Heart left ventricle (tissue), 16 donors: ENCODE measurements around the gene MBP. TPM values are rescaled to one million over a fixed set of nuclear protein-coding genes. Genes with fewer than 3 reads are reported as not detected.

Experiments
- ATAC-seq, 4 donors: fragments of 200-7000 bp; cut with Tn5 transposase; one replicate each; pipeline ENCODE4 v1.9.1; 2020 to 2022; ENCODE audit warnings: moderate library complexity in 4 of 4, mild to moderate bottlenecking in 3 of 4, moderate number of reproducible peaks in 1 of 4
- DNase-seq, 5 donors: peaks; one replicate each; pipeline ENCODE4 v3.0.0-alpha.2; 2020
- H3K27ac ChIP-seq, 12 donors: fragments of 200-600 bp; sonication (generic) in 4 of 12; one replicate each; pipeline versions ENCODE4 v1.5.0 to v1.8.0; 2016 to 2022; ENCODE audit warnings: mild to moderate bottlenecking in 2 of 12
- H3K27me3 ChIP-seq, 9 donors: fragments of 200-600 bp; sonication (generic) in 2 of 9; one replicate each; pipeline versions ENCODE4 v1.5.1 to v1.8.0; 2016 to 2022; ENCODE audit warnings: mild to moderate bottlenecking in 3 of 9
- H3K36me3 ChIP-seq, 9 donors: fragments of 200-600 bp; sonication (generic) in 2 of 9; one replicate each; pipeline versions ENCODE4 v1.5.0 to v1.8.0; 2018 to 2022; ENCODE audit warnings: mild to moderate bottlenecking in 2 of 9
- H3K4me1 ChIP-seq, 12 donors: fragments of 200-600 bp; sonication (generic) in 4 of 12; one replicate each; pipeline versions ENCODE4 v1.5.0 to v1.8.0; 2016 to 2022; ENCODE audit warnings: mild to moderate bottlenecking in 3 of 12
- H3K4me3 ChIP-seq, 12 donors: fragments of 200-600 bp; sonication (generic) in 4 of 12; one replicate each; pipeline versions ENCODE4 v1.5.0 to v1.8.0; 2017 to 2022; ENCODE audit warnings: mild to moderate bottlenecking in 9 of 12, moderate library complexity in 4 of 12
- H3K9me3 ChIP-seq, 12 donors: fragments of 200-600 bp; sonication (generic) in 4 of 12; one replicate each; pipeline versions ENCODE4 v1.5.0 to v1.8.0; 2016 to 2022; ENCODE audit warnings: mild to moderate bottlenecking in 1 of 12
- POLR2A ChIP-seq, 2 donors: fragments of 450-650 bp; IDR thresholded peaks; one replicate each; pipeline ENCODE4 v1.6.1; 2017; ENCODE audit warnings: antibody characterized with exemption in 2 of 2, mild to moderate bottlenecking in 2 of 2, moderate library complexity in 2 of 2
- WGBS, 4 donors: extraction: QIAGEN DNeasy Blood & Tissue Kit in 2 of 4; methylation state at CpG; one replicate each; pipeline versions ENCODE4 v1.1.5 to v1.1.7; 2013 to 2018; 5-methylcytosine and 5-hydroxymethylcytosine counted together
- intact Hi-C, 10 donors: fragments of 100-400 bp; cut with DNase I; formaldehyde crosslinking; loops; one replicate each; pipeline versions ENCODE4 v1.11.1 to v1.14.2; 2022
- polyA plus RNA-seq, 2 donors: library from polyadenylated mRNA; stranded (reverse); fragments of 200-250 nt; gene quantifications; one replicate each; pipeline ENCODE4 v1.2.3, GENCODE V29; 2013
- total RNA-seq, 9 donors: library from RNA; depleted of rRNA in 2 of 9; stranded (reverse); fragments of >200 nt in 2 of 9; fragmentation: NEBNext Ultra II Directional in 3 of 9; extraction: Animal tissue kit (Norgen Biotek cat#: 25700) in 3 of 9; gene quantifications; one replicate each; pipeline versions ENCODE4 v1.1.0 to v1.2.4, GENCODE V29; 2016 to 2023
- TF ChIP-seq, protein P1 (sequence below), 12 donors: fragments of 200-600 bp; sonication (generic) in 4 of 12; IDR thresholded peaks; one replicate each; pipeline versions ENCODE4 v1.5.0 to v1.8.0; 2018 to 2022; ENCODE audit warnings: antibody characterized with exemption in 12 of 12, mild to moderate bottlenecking in 5 of 12
- donor health status: ischemic (EF 13 %, LVEDD 7.1; RV severe dilation, severe dysfunction).
- donor health status: healthy with polysubstance abuse.
- donor health status: DM: no; HTN: yes; CAD: no.
- donor health status: DM: no; HTN: no; CAD: no.
- donor health status: ischemic (EF 25% LVEDD 6.9; RV normal size, moderate dysfunction).
- donor health status: ischemic (EF 25% LVEDD 5.7; RV mildly dilated, moderate dysfunction).
- donor health status: healthy.
- donor health status: DM: yes; HTN: yes; CAD: no.
- donor health status: ischemic (EF 35%, LVEDD 5.7; RV mildly dilated, moderate dysfunction).
- donor health status: nonischemic (EF 11% LVEDD 7.7; RV severe dilation, severe dysfunction).
- donor health status: DM: yes; HTN: yes; CAD: no.
- donor health status: PGD.
- donor health status: ischemic (EF 29% LVEDD 5.4; RV normal size, mild dysfunction).
- donor health status: nonischemic (EF 23%, LVEDD 6.1; RV moderate dilation, normal function).

Gene MBP
- total and polyA plus RNA-seq, 11 donors = 7.7 to 93.0 (median 31.8) TPM

DNA sequence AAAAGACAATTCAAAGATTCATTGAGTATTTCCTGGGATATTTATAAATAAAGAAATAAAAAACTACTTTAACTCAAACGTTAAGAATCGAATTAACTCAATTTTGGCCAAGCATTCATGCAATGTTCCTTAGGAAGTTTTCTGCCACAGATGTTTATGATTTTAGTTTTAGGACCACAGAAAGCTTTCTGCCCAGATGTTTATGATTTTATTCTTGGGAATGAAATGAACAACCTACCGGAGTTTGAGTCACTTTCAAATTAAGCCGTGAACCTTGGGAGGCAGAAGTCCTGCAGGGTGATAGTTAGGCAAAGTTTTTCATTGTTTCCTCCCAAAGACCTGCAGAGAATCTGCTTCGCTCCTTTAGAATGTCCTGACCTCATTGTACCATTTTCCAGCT, 34.7 kb upstream of the MBP start:
- H3K27me3 ChIP-seq = peaks cover 0 to 17% (median 0%) of the 10 kb centered on the region in 9 donors
- no peaks in the 10 kb centered on the region for H3K36me3 ChIP-seq
- TF ChIP-seq, protein P1, sequence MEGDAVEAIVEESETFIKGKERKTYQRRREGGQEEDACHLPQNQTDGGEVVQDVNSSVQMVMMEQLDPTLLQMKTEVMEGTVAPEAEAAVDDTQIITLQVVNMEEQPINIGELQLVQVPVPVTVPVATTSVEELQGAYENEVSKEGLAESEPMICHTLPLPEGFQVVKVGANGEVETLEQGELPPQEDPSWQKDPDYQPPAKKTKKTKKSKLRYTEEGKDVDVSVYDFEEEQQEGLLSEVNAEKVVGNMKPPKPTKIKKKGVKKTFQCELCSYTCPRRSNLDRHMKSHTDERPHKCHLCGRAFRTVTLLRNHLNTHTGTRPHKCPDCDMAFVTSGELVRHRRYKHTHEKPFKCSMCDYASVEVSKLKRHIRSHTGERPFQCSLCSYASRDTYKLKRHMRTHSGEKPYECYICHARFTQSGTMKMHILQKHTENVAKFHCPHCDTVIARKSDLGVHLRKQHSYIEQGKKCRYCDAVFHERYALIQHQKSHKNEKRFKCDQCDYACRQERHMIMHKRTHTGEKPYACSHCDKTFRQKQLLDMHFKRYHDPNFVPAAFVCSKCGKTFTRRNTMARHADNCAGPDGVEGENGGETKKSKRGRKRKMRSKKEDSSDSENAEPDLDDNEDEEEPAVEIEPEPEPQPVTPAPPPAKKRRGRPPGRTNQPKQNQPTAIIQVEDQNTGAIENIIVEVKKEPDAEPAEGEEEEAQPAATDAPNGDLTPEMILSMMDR (IDR thresholded peaks at IDR 0.05) = no peak
- no peak for TF ChIP-seq POLR2A (IDR thresholded peaks at IDR 0.05)
- H3K9me3 ChIP-seq = no peaks in the 10 kb centered on the region
- H3K4me1 ChIP-seq = peaks cover 0 to 5% (median 0%) of the 10 kb centered on the region in 12 donors
- ATAC-seq (no peak), DNase-seq (no peak)
- intact Hi-C loops = no loop called here
- 70 to 77% (median 74%) methylated on average over 5 of the region's 5 CpGs for WGBS, 4 donors
- no peak overlapping the region for H3K27ac ChIP-seq
- H3K4me3 ChIP-seq = no peak overlapping the region

DNA sequence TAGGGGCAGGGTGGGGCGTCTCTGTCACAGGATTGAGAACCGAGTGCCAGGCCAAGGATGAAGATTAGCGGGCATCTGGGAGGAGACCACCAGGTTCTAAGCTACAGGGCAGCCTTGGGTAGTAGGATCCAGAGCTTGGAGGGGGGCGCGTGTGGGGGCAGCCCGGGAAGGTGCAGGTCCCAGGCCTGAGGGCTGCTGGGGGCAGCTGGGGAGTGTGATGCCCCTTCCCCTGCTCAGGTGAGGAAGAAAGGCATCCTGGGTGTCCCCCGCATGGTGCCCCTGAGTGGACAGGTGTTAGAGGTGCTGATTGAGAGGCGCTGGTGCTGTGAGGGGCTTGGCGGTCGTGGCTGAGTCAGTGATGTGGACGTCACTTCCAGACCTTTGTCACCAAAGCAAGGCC, 33.9 kb upstream of the MBP start:
- WGBS, 4 donors = 86 to 91% (median 90%) methylated on average over 11 of the region's 11 CpGs
- intact Hi-C loops = no loop called here
- DNase-seq (no peak), ATAC-seq (no peak)
- Histone ChIP-seq H3K4me1 (peaks cover 0 to 6% (median 0%) of the 10 kb centered on the region in 12 donors), H3K9me3 (no peaks in the 10 kb centered on the region), H3K27ac (no peak overlapping the region), H3K36me3 (no peaks in the 10 kb centered on the region), H3K27me3 (peaks cover 0 to 17% (median 0%) of the 10 kb centered on the region in 9 donors), H3K4me3 (no peak overlapping the region)
- no peak for TF ChIP-seq POLR2A (IDR thresholded peaks at IDR 0.05)
- TF ChIP-seq, protein P1 (IDR thresholded peaks at IDR 0.05) = no peak

DNA sequence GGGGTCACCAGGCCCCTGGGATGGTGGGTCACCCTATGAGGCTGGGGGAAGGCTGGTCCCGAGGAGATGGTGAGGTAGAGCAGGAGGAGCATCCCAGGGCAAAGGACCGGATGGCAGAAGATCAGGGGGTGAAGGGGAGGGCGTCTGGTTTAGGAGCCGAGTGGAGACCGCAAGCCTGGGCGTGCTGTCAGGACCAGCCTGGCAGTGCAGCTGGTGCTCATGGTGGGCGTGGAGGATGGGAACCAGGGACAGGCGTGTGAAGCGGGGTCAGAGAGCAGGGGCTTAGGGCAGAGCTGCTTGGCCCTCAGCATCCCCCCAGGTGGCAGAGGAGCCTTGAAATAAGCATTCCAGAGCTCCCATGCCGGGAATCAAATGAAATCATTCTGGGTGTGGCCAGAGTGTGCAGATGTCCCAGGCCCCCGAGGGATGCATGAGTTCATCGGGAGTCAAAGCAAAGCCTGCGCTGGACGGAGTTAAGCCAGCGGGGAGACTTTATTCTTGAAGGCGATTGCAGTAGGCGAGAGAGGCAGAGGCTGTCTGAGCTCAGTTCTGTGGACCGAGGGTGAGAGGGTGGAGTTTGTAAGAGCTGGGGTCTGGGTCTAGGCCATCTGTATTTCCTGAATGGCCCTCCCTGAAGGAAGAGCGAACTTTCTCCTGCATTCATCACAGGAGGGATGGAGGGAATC, 33.1 kb upstream of the MBP start:
- intact Hi-C loops = no loop called here
- Histone ChIP-seq H3K36me3 (no peaks in the 10 kb centered on the region), H3K4me1 (peaks cover 0 to 13% (median 0%) of the 10 kb centered on the region in 12 donors), H3K9me3 (no peaks in the 10 kb centered on the region), H3K27ac (peak overlapping the region in 2 of 12 donors; percentile 27 to 41), H3K27me3 (peaks cover 0 to 17% (median 0%) of the 10 kb centered on the region in 9 donors), H3K4me3 (no peak overlapping the region)
- TF ChIP-seq, protein P1 (IDR thresholded peaks at IDR 0.05) = no peak
- TF ChIP-seq POLR2A (IDR thresholded peaks at IDR 0.05) = no peak
- 61 to 71% (median 65%) methylated on average over 19 of the region's 19 CpGs for WGBS, 4 donors
- ATAC-seq = peak; percentile 69 to 96 (median 90)
- DNase-seq = peak; percentile 46 to 88 (median 74)

DNA sequence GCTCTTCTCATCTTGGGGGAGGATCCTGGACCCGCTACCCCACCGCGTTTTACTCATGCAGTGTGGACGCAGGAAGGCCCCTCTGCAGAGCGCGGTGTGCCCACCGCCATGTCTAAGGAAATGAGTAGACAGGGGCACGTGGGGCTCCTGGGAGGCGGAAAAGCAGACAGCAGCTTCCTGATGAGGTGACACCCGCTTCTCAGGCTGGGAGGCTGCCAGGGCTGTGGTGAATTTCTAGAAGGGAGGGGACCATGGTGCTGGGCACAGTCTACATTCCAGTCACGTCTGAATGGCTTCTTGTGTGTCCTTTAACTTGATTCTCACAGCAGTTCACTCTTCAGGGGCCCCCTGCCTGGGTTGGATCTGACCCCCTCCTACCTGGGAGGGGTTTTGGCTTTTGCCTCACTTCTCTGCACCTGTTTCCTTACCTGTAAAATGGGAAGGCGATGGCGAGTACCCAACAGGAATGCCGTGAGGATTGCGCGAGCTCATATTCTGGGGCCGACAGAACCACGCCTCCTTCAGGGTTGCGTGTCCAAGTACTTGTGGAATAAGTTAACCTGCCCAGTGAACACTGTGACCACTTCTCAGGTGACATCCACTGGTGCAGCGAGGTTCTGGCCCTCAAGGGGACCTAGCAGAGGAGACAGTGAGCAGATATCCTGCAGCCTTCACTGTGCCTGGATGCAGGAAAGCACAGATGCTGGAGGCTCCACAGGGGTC, 32.3 kb upstream of the MBP start:
- Histone ChIP-seq H3K4me1 (peaks cover 0 to 20% (median 0%) of the 10 kb centered on the region in 12 donors), H3K9me3 (no peaks in the 10 kb centered on the region), H3K27ac (no peak overlapping the region), H3K27me3 (peaks cover 0 to 17% (median 0%) of the 10 kb centered on the region in 9 donors), H3K4me3 (no peak overlapping the region), H3K36me3 (no peaks in the 10 kb centered on the region)
- WGBS, 4 donors = 82 to 89% (median 86%) methylated on average over 17 to 20 of the region's 20 CpGs
- ATAC-seq (no peak), DNase-seq (no peak)
- intact Hi-C loops = no loop called here
- TF ChIP-seq, protein P1 (IDR thresholded peaks at IDR 0.05) = no peak
- no peak for TF ChIP-seq POLR2A (IDR thresholded peaks at IDR 0.05)
